Lung (tissue), 12 donors: ENCODE results near the gene TMC5. TPM values are rescaled to one million over a fixed set of nuclear protein-coding genes. Genes with fewer than 3 reads are reported as not detected.
A peak's percentile ranks its signal among the peaks of the same experiment; 100 is the strongest.

ENCODE experiments used
- ATAC-seq: fragments of 200-7000 bp; cut with Tn5 transposase; one replicate; pipeline ENCODE4 v1.9.1; 2020; ENCODE audit warnings: moderate number of reproducible peaks; ENCODE audit not compliant: insufficient read depth, low FRiP score
- DNase-seq, 3 donors: peaks; one replicate each; pipeline ENCODE4 v3.0.0-alpha.2; 2013 to 2017
- H3K27ac ChIP-seq, 2 donors: one replicate each; pipeline ENCODE4 v1.5.1; 2013; ENCODE audit warnings: mild to moderate bottlenecking in 2 of 2, moderate library complexity in 2 of 2, control low read depth in 1 of 2, inconsistent platforms in 1 of 2, low read depth in 1 of 2, low read length in 1 of 2
- H3K27me3 ChIP-seq, 3 donors: one replicate each; pipeline ENCODE4 v1.5.1; 2013; ENCODE audit warnings: low read length in 2 of 3; ENCODE audit not compliant: control insufficient read depth in 3 of 3, insufficient read depth in 3 of 3
- H3K36me3 ChIP-seq, 4 donors: one replicate each; pipeline ENCODE4 v1.5.1; 2013; ENCODE audit warnings: low read length in 4 of 4, mild to moderate bottlenecking in 1 of 4, moderate library complexity in 1 of 4; ENCODE audit not compliant: control insufficient read depth in 4 of 4, insufficient read depth in 4 of 4
- H3K4me1 ChIP-seq, 5 donors: one replicate each; pipeline ENCODE4 v1.5.1; 2013; ENCODE audit warnings: low read length in 5 of 5, mild to moderate bottlenecking in 2 of 5, moderate library complexity in 1 of 5; ENCODE audit not compliant: control insufficient read depth in 5 of 5, insufficient read depth in 5 of 5
- H3K4me3 ChIP-seq: one replicate; pipeline ENCODE4 v1.5.1; 2013; ENCODE audit warnings: mild to moderate bottlenecking, control low read depth, moderate library complexity
- H3K9ac ChIP-seq, 2 donors: one replicate each; pipeline ENCODE4 v1.5.1; 2013; ENCODE audit warnings: low read length in 2 of 2, control low read depth in 1 of 2; ENCODE audit not compliant: insufficient read depth in 1 of 2
- H3K9me3 ChIP-seq, 4 donors: one replicate each; pipeline ENCODE4 v1.5.1; 2013; ENCODE audit warnings: low read length in 3 of 4, mild to moderate bottlenecking in 1 of 4, moderate library complexity in 1 of 4; ENCODE audit not compliant: control insufficient read depth in 4 of 4, insufficient read depth in 3 of 4
- WGBS, 2 donors: extraction: QIAGEN DNeasy Blood & Tissue Kit; methylation state at CpG; one replicate each; pipeline ENCODE4 v1.1.7; 2013; 5-methylcytosine and 5-hydroxymethylcytosine counted together
- polyA plus RNA-seq, 2 donors: library from polyadenylated mRNA; stranded (reverse); fragments of 200-250 nt; gene quantifications; one replicate each; pipeline ENCODE4 v1.2.1, GENCODE V29; 2013
- total RNA-seq, 2 donors: library from RNA; depleted of rRNA in 1 of 2; stranded (reverse); fragments of >200 nt in 1 of 2; gene quantifications; one replicate each; pipeline ENCODE4 v1.2.1, GENCODE V29; 2014 to 2021
- TF ChIP-seq, protein P1 (sequence below): IDR thresholded peaks from 2 replicates; pipeline ENCODE4 v1.5.1; 2012; ENCODE audit warnings: mild to moderate bottlenecking; ENCODE audit errors: control extremely low read depth, extremely low read depth
- donor health status: control.
- donor health status: control.
- donor health status: Bipolar disorder and iron deficiency.
- donor health status: healthy.
- donor health status: DM: yes; HTN: yes; CAD: no.

TMC5 gene
- total and polyA plus RNA-seq, 4 donors = 43.2 to 129 (median 53.4) TPM

DNA sequence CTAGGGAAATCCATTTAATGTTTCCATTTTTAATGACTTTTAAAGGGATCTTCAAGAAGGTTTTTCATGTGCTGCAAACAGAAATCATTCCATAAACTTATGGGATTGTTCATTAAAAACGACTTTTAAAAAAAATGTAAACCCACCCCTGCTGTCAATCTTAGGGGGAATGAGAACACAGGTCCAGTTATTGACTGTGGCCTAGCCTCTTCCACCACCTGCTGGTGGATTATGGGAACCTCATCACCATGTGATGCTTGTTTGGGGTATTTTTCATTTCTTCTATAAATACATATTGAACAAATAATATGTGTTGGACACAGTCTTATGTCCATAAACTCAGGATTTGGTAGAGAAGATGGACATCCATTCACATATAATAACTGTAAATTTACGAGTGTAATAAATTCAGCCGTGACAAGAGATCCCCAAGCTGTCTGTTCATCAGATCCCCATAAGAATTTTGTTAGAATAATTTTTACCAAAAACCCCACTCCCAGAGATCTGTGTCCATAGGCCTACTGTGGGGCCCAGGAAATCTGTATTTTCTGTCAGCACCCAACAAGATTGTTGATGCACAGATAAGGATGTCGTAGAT lies 42.0 kb upstream of the TMC5 start:
- TF ChIP-seq, protein P1, sequence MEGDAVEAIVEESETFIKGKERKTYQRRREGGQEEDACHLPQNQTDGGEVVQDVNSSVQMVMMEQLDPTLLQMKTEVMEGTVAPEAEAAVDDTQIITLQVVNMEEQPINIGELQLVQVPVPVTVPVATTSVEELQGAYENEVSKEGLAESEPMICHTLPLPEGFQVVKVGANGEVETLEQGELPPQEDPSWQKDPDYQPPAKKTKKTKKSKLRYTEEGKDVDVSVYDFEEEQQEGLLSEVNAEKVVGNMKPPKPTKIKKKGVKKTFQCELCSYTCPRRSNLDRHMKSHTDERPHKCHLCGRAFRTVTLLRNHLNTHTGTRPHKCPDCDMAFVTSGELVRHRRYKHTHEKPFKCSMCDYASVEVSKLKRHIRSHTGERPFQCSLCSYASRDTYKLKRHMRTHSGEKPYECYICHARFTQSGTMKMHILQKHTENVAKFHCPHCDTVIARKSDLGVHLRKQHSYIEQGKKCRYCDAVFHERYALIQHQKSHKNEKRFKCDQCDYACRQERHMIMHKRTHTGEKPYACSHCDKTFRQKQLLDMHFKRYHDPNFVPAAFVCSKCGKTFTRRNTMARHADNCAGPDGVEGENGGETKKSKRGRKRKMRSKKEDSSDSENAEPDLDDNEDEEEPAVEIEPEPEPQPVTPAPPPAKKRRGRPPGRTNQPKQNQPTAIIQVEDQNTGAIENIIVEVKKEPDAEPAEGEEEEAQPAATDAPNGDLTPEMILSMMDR = peak; percentile 76
- WGBS, 2 donors = 48 to 50% methylated on average over 4 of the region's 4 CpGs
- Histone ChIP-seq H3K4me3 (no peak overlapping the region), H3K9me3 (peaks cover 0 to 2% (median 0%) of the 10 kb centered on the region in 4 donors), H3K4me1 (peaks cover 0 to 2% (median 0%) of the 10 kb centered on the region in 5 donors), H3K9ac (no peak overlapping the region), H3K36me3 (no peaks in the 10 kb centered on the region), H3K27ac (no peak overlapping the region), H3K27me3 (no peaks in the 10 kb centered on the region)
- peak; percentile 72 to 78 (median 78) for DNase-seq
- no peak for ATAC-seq

DNA sequence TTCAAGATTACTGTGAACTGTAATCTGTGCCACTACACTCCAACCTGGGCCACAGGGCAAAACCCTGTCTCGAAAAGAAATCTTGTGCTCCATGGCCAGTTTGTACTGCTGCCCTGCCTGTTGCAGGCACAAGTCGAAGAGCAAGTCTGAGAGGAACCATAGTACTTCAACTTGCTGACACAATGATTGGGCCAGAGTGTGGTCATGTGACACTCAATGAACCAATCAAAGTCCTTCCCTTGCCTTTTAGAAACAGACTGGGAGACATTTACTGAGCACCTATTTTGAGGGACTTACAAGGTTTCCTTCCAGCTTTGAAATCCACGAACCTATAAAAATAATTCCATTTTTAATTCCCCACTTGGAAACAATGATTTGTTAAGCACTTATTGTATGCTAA lies 39.8 kb upstream of the TMC5 start:
- no peak overlapping the region for H3K27ac ChIP-seq
- no peak overlapping the region for H3K4me3 ChIP-seq
- no peak overlapping the region for H3K9ac ChIP-seq
- TF ChIP-seq, protein P1 = no peak
- WGBS, 2 donors = 63 to 88% methylated on average over 3 of the region's 3 CpGs
- H3K4me1 ChIP-seq = peaks cover 0 to 9% (median 0%) of the 10 kb centered on the region in 5 donors
- peaks cover 0 to 2% (median 0%) of the 10 kb centered on the region in 4 donors for H3K9me3 ChIP-seq
- no peaks in the 10 kb centered on the region for H3K36me3 ChIP-seq
- ATAC-seq (no peak), DNase-seq (no peak)
- H3K27me3 ChIP-seq = no peaks in the 10 kb centered on the region

DNA sequence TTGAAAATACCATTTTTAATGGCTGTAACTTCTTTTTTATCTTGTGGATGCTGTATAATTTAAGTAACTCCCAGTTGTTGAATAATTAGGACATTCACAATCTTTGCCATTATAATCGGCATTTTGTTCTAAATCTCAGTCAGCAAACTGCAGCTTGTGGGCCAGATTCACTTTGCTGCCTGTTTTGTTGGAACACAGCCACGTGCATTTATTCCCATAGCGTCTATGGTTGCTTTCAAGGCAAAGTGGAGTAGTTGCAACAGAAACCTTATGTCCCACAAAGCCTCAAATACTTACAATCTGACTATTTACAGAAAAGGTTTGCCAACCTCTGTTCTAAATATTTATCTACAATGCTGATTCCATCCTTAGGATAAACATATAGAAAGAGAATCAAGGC lies 39.2 kb upstream of the TMC5 start:
- no peak overlapping the region for H3K27ac ChIP-seq
- no peak overlapping the region for H3K9ac ChIP-seq
- TF ChIP-seq, protein P1 = no peak
- no peaks in the 10 kb centered on the region for H3K27me3 ChIP-seq
- DNase-seq (peak in 2 of 3 donors; percentile 29 to 59), ATAC-seq (no peak)
- 63 to 71% methylated on average over 3 of the region's 3 CpGs for WGBS, 2 donors
- peaks cover 0 to 2% (median 0%) of the 10 kb centered on the region in 4 donors for H3K9me3 ChIP-seq
- H3K4me1 ChIP-seq = peaks cover 0 to 9% (median 0%) of the 10 kb centered on the region in 5 donors
- H3K36me3 ChIP-seq = no peaks in the 10 kb centered on the region
- no peak overlapping the region for H3K4me3 ChIP-seq
